HFFc6 (cell line): ENCODE results near the gene PPP1R7. TPM values are rescaled to one million over a fixed set of nuclear protein-coding genes. Genes with fewer than 3 reads are reported as not detected.
A peak's percentile ranks its signal among the peaks of the same experiment; 100 is the strongest.

Experiments
- DNase-seq: peaks from one replicate; pipeline ENCODE4 v3.0.0-alpha.2; 2018
- H3K27ac Mint-ChIP-seq: 2 replicates; pipeline ENCODE4 v1.8.0; 2020; ENCODE audit warnings: mild to moderate bottlenecking, mixed read lengths
- H3K27me3 Mint-ChIP-seq: 2 replicates; pipeline ENCODE4 v1.8.0; 2021; ENCODE audit warnings: mild to moderate bottlenecking, moderate library complexity, mixed read lengths; ENCODE audit not compliant: insufficient read depth
- H3K36me3 Mint-ChIP-seq: 2 replicates; pipeline ENCODE4 v1.8.0; 2021; ENCODE audit warnings: low read depth, mixed read lengths
- H3K4me1 Mint-ChIP-seq: 2 replicates; pipeline ENCODE4 v1.8.0; 2020; ENCODE audit warnings: low read depth, mixed read lengths
- H3K4me3 Mint-ChIP-seq: 2 replicates; pipeline ENCODE4 v1.8.0; 2020; ENCODE audit warnings: mild to moderate bottlenecking, moderate library complexity, mixed read lengths
- H3K9me3 Mint-ChIP-seq: 2 replicates; pipeline ENCODE4 v1.8.0; 2020; ENCODE audit warnings: mild to moderate bottlenecking, mixed read lengths
- total RNA-seq, 6 experiments: library from RNA; stranded (reverse); fragmentation: NEBNext Ultra II Directional; extraction: Animal tissue kit (Norgen Biotek cat#: 25700); gene quantifications; 2 replicates in 1 of 6; 3 replicates in 5 of 6; pipeline ENCODE4 v1.2.3, GENCODE V29; 2021
- TF ChIP-seq, protein P1 (sequence below): fragments of 200-600 bp; sonication (generic); IDR thresholded peaks from 2 replicates; pipeline ENCODE4 v1.5.0; 2021; ENCODE audit warnings: antibody characterized with exemption, mild to moderate bottlenecking

The PPP1R7 gene
- total RNA-seq, 6 experiments from 2014 or later: 90.6 to 117 (median 103) TPM

DNA sequence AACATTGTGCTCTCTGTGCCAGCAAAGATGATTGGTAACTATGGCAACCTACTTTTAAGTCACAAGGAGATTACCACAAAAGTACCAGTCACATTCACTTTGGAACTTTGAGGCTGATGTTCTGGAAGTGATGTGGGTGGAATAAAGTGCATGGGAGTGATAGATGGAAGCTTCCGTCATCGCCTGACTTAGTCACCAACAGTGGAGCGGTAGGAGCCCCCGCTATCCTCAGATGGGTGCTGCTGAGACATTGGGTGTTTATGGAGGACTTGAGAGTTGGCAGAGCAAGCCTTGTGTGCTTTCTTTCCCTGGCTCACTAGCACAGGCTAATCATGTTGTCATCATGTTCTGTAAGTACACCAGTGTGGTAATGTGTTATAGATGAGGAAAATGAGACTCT, 4.6 kb downstream of the PPP1R7 start:
- peak overlapping the region; percentile 58; the same call in 1 of the 2 replicates for H3K27ac Mint-ChIP-seq
- no peak for DNase-seq
- H3K9me3 Mint-ChIP-seq: no peaks in the 10 kb centered on the region
- H3K27me3 Mint-ChIP-seq: peaks cover 4% of the 10 kb centered on the region
- peaks cover 23% of the 10 kb centered on the region for H3K36me3 Mint-ChIP-seq
- TF ChIP-seq, protein P1, sequence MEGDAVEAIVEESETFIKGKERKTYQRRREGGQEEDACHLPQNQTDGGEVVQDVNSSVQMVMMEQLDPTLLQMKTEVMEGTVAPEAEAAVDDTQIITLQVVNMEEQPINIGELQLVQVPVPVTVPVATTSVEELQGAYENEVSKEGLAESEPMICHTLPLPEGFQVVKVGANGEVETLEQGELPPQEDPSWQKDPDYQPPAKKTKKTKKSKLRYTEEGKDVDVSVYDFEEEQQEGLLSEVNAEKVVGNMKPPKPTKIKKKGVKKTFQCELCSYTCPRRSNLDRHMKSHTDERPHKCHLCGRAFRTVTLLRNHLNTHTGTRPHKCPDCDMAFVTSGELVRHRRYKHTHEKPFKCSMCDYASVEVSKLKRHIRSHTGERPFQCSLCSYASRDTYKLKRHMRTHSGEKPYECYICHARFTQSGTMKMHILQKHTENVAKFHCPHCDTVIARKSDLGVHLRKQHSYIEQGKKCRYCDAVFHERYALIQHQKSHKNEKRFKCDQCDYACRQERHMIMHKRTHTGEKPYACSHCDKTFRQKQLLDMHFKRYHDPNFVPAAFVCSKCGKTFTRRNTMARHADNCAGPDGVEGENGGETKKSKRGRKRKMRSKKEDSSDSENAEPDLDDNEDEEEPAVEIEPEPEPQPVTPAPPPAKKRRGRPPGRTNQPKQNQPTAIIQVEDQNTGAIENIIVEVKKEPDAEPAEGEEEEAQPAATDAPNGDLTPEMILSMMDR: no peak
- no peak overlapping the region for H3K4me3 Mint-ChIP-seq
- peaks cover 67% of the 10 kb centered on the region for H3K4me1 Mint-ChIP-seq

DNA sequence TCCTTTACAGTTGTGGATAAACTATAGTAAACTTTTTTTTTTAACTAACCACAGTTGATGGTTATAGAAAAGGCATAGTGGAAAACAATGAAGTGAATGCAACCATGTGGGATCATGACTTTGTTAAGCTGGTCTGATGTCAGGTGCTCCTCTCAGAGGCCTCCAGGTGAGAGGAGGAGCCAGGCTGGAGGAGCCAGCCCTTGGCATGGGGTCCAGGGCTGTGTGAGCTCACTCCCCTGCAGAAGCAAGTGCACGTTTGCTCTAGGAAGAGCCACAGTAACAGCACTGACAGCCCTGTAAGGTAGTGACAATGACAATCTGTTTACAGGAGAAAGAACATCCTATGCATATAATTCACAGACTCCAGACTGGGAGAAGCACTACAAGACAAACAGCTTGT, 5.7 kb downstream of the PPP1R7 start:
- Mint-ChIP-seq H3K36me3 (peaks cover 28% of the 10 kb centered on the region), H3K9me3 (no peaks in the 10 kb centered on the region), H3K27ac (no peak overlapping the region), H3K27me3 (peaks cover 4% of the 10 kb centered on the region), H3K4me3 (no peak overlapping the region), H3K4me1 (peaks cover 60% of the 10 kb centered on the region)
- DNase-seq: no peak
- TF ChIP-seq, protein P1: no peak

DNA sequence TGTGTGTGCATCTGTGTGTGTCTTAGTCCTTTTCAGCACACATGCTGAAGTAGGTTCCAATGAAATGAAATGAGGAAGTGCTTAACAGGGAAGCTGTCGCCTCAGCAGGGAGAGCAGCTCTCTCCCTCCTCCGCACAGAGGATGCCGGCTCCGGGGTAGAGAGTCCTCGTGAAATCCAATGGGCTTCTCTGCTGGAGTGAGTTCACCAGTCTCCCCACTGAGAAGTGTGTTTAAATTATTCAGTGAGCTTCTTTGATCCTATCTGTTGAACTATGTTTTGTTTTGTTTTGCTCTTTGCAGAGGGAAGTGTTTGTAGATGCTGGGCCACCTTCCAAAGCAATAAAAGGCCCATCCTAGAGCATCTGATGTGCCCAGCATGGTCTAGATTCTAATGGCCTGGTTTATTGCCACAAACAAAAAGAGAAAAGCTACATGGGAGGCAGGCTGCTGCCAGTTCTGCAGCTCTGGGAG, 6.7 kb downstream of the PPP1R7 start:
- DNase-seq: no peak
- TF ChIP-seq, protein P1: no peak
- H3K4me3 Mint-ChIP-seq: no peak overlapping the region
- peaks cover 28% of the 10 kb centered on the region for H3K36me3 Mint-ChIP-seq
- peaks cover 2% of the 10 kb centered on the region; the same call in 1 of the 2 replicates for H3K27me3 Mint-ChIP-seq
- no peaks in the 10 kb centered on the region for H3K9me3 Mint-ChIP-seq
- H3K27ac Mint-ChIP-seq: peak overlapping the region; percentile 82
- H3K4me1 Mint-ChIP-seq: peaks cover 58% of the 10 kb centered on the region

DNA sequence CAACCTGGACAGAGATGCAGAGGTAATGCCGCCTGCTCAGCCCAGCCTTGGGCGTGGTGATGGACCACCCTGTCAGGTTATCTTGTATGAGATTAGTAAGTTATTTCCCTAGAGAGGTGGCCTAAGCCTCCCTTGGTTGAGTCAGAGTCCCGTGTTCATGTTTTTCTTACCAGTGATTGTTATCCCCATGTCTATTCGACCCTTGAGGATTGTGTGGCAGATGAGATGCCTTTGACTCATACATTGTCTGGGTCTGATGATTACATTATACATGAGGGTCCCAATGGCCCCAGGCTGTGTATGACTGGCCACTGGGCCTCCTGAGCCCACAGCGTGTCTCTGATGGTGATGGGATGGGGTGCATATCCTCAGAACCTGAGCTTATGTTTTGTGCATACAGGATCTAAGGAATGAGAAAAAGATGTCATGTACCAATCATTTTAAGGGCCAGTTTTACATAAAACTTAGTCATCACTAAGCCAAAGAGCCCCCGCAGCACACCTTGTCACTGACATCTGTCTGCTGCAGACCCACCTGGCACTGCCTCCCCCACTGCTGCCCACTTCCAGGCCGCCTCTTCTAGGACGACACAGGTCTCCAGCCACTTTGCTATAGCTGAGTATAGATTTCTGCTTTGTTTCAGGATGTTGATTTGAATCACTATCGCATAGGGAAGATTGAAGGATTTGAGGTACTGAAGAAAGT, 7.7 kb downstream of the PPP1R7 start:
- H3K9me3 Mint-ChIP-seq: no peaks in the 10 kb centered on the region
- peaks cover 54% of the 10 kb centered on the region for H3K4me1 Mint-ChIP-seq
- TF ChIP-seq, protein P1: no peak
- H3K27ac Mint-ChIP-seq: peak overlapping the region; percentile 82
- H3K27me3 Mint-ChIP-seq: peaks cover 5% of the 10 kb centered on the region; the same call in 1 of the 2 replicates
- no peak overlapping the region; the same call in 1 of the 2 replicates for H3K4me3 Mint-ChIP-seq
- peak; percentile 62 for DNase-seq
- peaks cover 33% of the 10 kb centered on the region for H3K36me3 Mint-ChIP-seq

DNA sequence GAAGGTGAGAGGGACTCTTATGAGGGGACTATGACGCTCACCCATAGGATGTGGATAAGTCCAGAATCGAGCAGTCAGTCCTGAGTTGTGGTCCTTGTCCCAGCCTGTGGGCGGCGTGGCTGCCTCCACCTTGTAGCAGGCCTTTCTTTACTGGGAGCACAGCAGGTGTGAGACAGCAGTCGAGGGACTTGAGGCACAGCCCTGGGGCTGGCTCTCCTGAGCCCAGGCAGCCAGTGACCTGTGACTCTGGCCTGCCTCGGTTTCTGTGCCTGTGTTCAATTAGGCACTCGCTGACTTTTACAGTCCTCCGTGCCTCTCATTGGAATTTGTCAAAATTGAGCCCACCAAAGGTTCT, 8.3 kb downstream of the PPP1R7 start:
- TF ChIP-seq, protein P1: no peak
- Mint-ChIP-seq H3K4me3 (no peak overlapping the region), H3K4me1 (peaks cover 49% of the 10 kb centered on the region), H3K9me3 (no peaks in the 10 kb centered on the region), H3K27me3 (peaks cover 5% of the 10 kb centered on the region; the same call in 1 of the 2 replicates), H3K27ac (peak overlapping the region; percentile 82), H3K36me3 (peaks cover 29% of the 10 kb centered on the region)
- no peak for DNase-seq
